HepG2 (cell line): ENCODE measurements around the gene SPAG4. TPM values are rescaled to one million over a fixed set of nuclear protein-coding genes. Genes with fewer than 3 reads are reported as not detected.

Experiments
- ARHGAP35 ChIP-seq: sonication (generic); formaldehyde crosslinking; IDR thresholded peaks from 2 replicates; pipeline ENCODE4 v1.9.0; 2022; ENCODE audit warnings: mild to moderate bottlenecking, inconsistent platforms, moderate library complexity, missing genetic modification reagents, borderline replicate concordance
- BATF2 ChIP-seq: sonication (generic); formaldehyde crosslinking; IDR thresholded peaks from 2 replicates; pipeline ENCODE4 v1.8.0; 2022; ENCODE audit warnings: mild to moderate bottlenecking, missing genetic modification reagents, moderate library complexity
- CHD2 ChIP-seq: IDR thresholded peaks from 2 replicates; pipeline ENCODE4 v1.6.1; 2011; ENCODE audit warnings: low read depth, low read length, improper control_type of control experiment
- GZF1 ChIP-seq: sonication (generic); formaldehyde crosslinking; IDR thresholded peaks from 2 replicates; pipeline ENCODE4 v1.5.1; 2020; ENCODE audit warnings: mild to moderate bottlenecking, missing genetic modification reagents
- HDAC2 ChIP-seq: sonication (generic); formaldehyde crosslinking; IDR thresholded peaks from 2 replicates; pipeline ENCODE4 v1.4.0; 2020; ENCODE audit warnings: missing genetic modification reagents
- HES4 ChIP-seq: sonication (generic); formaldehyde crosslinking; IDR thresholded peaks from 2 replicates; pipeline ENCODE4 v1.9.0; 2021; ENCODE audit warnings: mild to moderate bottlenecking, missing genetic modification reagents, borderline replicate concordance
- MAX ChIP-seq: IDR thresholded peaks from 2 replicates; pipeline ENCODE4 v1.6.1; 2012; ENCODE audit warnings: inconsistent platforms
- PHF20 ChIP-seq: sonication (generic); formaldehyde crosslinking; IDR thresholded peaks from 2 replicates; pipeline ENCODE4 v1.5.0; 2020; ENCODE audit warnings: mild to moderate bottlenecking, missing genetic modification reagents
- PLSCR1 ChIP-seq: sonication (generic); formaldehyde crosslinking; IDR thresholded peaks from 2 replicates; pipeline ENCODE4 v1.5.0; 2020; ENCODE audit warnings: missing genetic modification reagents, mild to moderate bottlenecking, borderline replicate concordance
- SRSF9 ChIP-seq: fragments of 200-400 bp; formaldehyde crosslinking; IDR thresholded peaks from 2 replicates; pipeline ENCODE4 v1.6.1; 2018; ENCODE audit warnings: borderline replicate concordance, mild to moderate bottlenecking, low read depth, low read length; ENCODE audit not compliant: insufficient read depth, poor library complexity, severe bottlenecking
- SSRP1 ChIP-seq: IDR thresholded peaks from 2 replicates; pipeline ENCODE4 v1.6.1; 2016; ENCODE audit warnings: control low read depth
- ZNF138 ChIP-seq: sonication (generic); formaldehyde crosslinking; IDR thresholded peaks from 2 replicates; pipeline ENCODE4 v1.5.0; 2020; ENCODE audit warnings: mild to moderate bottlenecking, low read depth, missing genetic modification reagents
- ZNF577 ChIP-seq: sonication (generic); formaldehyde crosslinking; IDR thresholded peaks from 2 replicates; pipeline ENCODE4 v1.4.0; 2020; ENCODE audit warnings: mild to moderate bottlenecking, low read depth, missing genetic modification reagents, borderline replicate concordance
- ZNF660 ChIP-seq: sonication (generic); formaldehyde crosslinking; IDR thresholded peaks from 2 replicates; pipeline ENCODE4 v1.5.1; 2020; ENCODE audit warnings: mild to moderate bottlenecking, low read depth, missing genetic modification reagents, borderline replicate concordance
- ZNF670 ChIP-seq: sonication (generic); formaldehyde crosslinking; IDR thresholded peaks from 2 replicates; pipeline ENCODE4 v1.8.0; 2022; ENCODE audit warnings: mild to moderate bottlenecking, missing genetic modification reagents, borderline replicate concordance
- ZNF724P ChIP-seq: sonication (generic); formaldehyde crosslinking; IDR thresholded peaks from 2 replicates; pipeline ENCODE4 v1.8.0; 2022; ENCODE audit warnings: missing genetic modification reagents, borderline replicate concordance
- ZNF761 ChIP-seq: sonication (generic); formaldehyde crosslinking; conservative IDR thresholded peaks from 2 replicates; pipeline ENCODE4 v1.4.0; 2020; ENCODE audit warnings: mild to moderate bottlenecking, missing genetic modification reagents
- ZNF790 ChIP-seq: sonication (generic); formaldehyde crosslinking; IDR thresholded peaks from 2 replicates; pipeline ENCODE4 v1.8.0; 2022; ENCODE audit warnings: missing genetic modification reagents, mild to moderate bottlenecking, borderline replicate concordance
- ZSCAN30 ChIP-seq: sonication (generic); formaldehyde crosslinking; IDR thresholded peaks from 2 replicates; pipeline ENCODE4 v1.5.0; 2020; ENCODE audit warnings: mild to moderate bottlenecking, missing genetic modification reagents
- polyA plus RNA-seq, 8 experiments: library from polyadenylated mRNA; depleted of rRNA in 3 of 8; stranded (reverse) in 7 of 8; unstranded in 1 of 8; fragments of >200 nt; fragmentation: Illumina TruSeq in 4 of 8; extraction: Trizol in 4 of 8; gene quantifications; 2 replicates each; pipeline versions ENCODE4 v1.2.1 to v1.2.3, GENCODE V29; 2011 to 2016; ENCODE audit warnings: low read depth in 4 of 8, missing spikeins in 1 of 8, mixed read lengths in 1 of 8; ENCODE audit not compliant: insufficient read depth in 1 of 8
- total RNA-seq, 5 experiments: library from RNA; depleted of rRNA; stranded (reverse); fragments of >200 nt; fragmentation: Illumina TruSeq; extraction: Trizol; gene quantifications; 2 replicates each; pipeline ENCODE4 v1.2.3, GENCODE V29; 2016; ENCODE audit warnings: low read depth in 1 of 5
- TF ChIP-seq, protein P1 (sequence below): sonication (generic); formaldehyde crosslinking; IDR thresholded peaks from 2 replicates; pipeline ENCODE4 v1.4.0; 2020; ENCODE audit warnings: mild to moderate bottlenecking, missing genetic modification reagents
- TF ChIP-seq, protein P2 (sequence below): sonication (generic); formaldehyde crosslinking; IDR thresholded peaks from 2 replicates; pipeline ENCODE4 v1.5.0; 2020; ENCODE audit warnings: missing genetic modification reagents, mild to moderate bottlenecking, borderline replicate concordance
- TF ChIP-seq, protein P3 (sequence below): sonication (generic); formaldehyde crosslinking; IDR thresholded peaks from 2 replicates; pipeline ENCODE4 v1.5.1; 2020; ENCODE audit warnings: missing genetic modification reagents, mild to moderate bottlenecking, borderline replicate concordance

SPAG4 gene
- total and polyA plus RNA-seq, 2 of the 13 experiments (the other 11 are each of a cell fraction or from before 2014, with no cell fraction given): 5.8 to 137 TPM

- no peak for TF ChIP-seq PLSCR1 (CRISPR knock-in tag)
- TF ChIP-seq ZNF660 (CRISPR knock-in tag): 0 out of 2 replicates have a peak, but pooled peaks have one; percentile 66
- TF ChIP-seq ZNF724P (CRISPR knock-in tag): 0 out of 2 replicates have a peak, but pooled peaks have one; percentile 47
- TF ChIP-seq MAX: peak; percentile 65; the same call in 1 of the 2 replicates
- peak; percentile 95; the same call in 1 of the 2 replicates for TF ChIP-seq ZSCAN30
- no peak for TF ChIP-seq SRSF9
- TF ChIP-seq ZNF577 (CRISPR knock-in tag): no peak
- no peak for TF ChIP-seq ARHGAP35 (CRISPR knock-in tag)
- TF ChIP-seq, protein P1, sequence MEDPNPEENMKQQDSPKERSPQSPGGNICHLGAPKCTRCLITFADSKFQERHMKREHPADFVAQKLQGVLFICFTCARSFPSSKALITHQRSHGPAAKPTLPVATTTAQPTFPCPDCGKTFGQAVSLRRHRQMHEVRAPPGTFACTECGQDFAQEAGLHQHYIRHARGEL: 0 out of 2 replicates have a peak, but pooled peaks have one; percentile 57
- peak; percentile 69; the same call in 1 of the 2 replicates for TF ChIP-seq GZF1 (CRISPR knock-in tag)
- peak; percentile 52; the same call in 1 of the 2 replicates for TF ChIP-seq ZNF790 (CRISPR knock-in tag)
- TF ChIP-seq BATF2 (CRISPR knock-in tag): 0 out of 2 replicates have a peak, but pooled peaks have one; percentile 6
- TF ChIP-seq ZNF670 (CRISPR knock-in tag): 0 out of 2 replicates have a peak, but pooled peaks have one; percentile 53
- TF ChIP-seq HES4 (CRISPR knock-in tag): peak; percentile 50; the same call in 1 of the 2 replicates
- TF ChIP-seq CHD2: no peak
- TF ChIP-seq, protein P2, sequence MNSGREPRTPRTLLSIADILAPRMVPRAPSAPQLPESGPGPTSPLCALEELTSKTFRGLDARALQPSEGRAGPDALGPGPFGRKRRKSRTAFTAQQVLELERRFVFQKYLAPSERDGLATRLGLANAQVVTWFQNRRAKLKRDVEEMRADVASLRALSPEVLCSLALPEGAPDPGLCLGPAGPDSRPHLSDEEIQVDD: 0 out of 2 replicates have a peak, but pooled peaks have one; percentile 73
- TF ChIP-seq, protein P3, sequence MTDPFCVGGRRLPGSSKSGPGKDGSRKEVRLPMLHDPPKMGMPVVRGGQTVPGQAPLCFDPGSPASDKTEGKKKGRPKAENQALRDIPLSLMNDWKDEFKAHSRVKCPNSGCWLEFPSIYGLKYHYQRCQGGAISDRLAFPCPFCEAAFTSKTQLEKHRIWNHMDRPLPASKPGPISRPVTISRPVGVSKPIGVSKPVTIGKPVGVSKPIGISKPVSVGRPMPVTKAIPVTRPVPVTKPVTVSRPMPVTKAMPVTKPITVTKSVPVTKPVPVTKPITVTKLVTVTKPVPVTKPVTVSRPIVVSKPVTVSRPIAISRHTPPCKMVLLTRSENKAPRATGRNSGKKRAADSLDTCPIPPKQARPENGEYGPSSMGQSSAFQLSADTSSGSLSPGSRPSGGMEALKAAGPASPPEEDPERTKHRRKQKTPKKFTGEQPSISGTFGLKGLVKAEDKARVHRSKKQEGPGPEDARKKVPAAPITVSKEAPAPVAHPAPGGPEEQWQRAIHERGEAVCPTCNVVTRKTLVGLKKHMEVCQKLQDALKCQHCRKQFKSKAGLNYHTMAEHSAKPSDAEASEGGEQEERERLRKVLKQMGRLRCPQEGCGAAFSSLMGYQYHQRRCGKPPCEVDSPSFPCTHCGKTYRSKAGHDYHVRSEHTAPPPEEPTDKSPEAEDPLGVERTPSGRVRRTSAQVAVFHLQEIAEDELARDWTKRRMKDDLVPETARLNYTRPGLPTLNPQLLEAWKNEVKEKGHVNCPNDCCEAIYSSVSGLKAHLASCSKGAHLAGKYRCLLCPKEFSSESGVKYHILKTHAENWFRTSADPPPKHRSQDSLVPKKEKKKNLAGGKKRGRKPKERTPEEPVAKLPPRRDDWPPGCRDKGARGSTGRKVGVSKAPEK (CRISPR knock-in tag): 0 out of 2 replicates have a peak, but pooled peaks have one; percentile 85
- TF ChIP-seq HDAC2 (CRISPR knock-in tag): peak; percentile 34; the same call in 1 of the 2 replicates
- TF ChIP-seq SSRP1 (CRISPR knock-in tag): 0 out of 2 replicates have a peak, but pooled peaks have one; percentile 20
- peak; percentile 55; the same call in 1 of the 2 replicates for TF ChIP-seq ZNF761
- 0 out of 2 replicates have a peak, but pooled peaks have one; percentile 25 for TF ChIP-seq ZNF138 (CRISPR knock-in tag)
- 0 out of 2 replicates have a peak, but pooled peaks have one; percentile 11 for TF ChIP-seq PHF20 (CRISPR knock-in tag)
Observed at GRCh38 chr20:35618263-35619131, 2.9 kb downstream of the SPAG4 start (continued).
